ENCODE results near the gene RALGPS1. TPM values are rescaled to one million over a fixed set of nuclear protein-coding genes. Genes with fewer than 3 reads are reported as not detected.

Gene RALGPS1
- total and polyA plus RNA-seq, 2 of the 13 experiments (the other 11 are each of a cell fraction or from before 2014, with no cell fraction given), result 3.7 to 6.5 TPM

DNA sequence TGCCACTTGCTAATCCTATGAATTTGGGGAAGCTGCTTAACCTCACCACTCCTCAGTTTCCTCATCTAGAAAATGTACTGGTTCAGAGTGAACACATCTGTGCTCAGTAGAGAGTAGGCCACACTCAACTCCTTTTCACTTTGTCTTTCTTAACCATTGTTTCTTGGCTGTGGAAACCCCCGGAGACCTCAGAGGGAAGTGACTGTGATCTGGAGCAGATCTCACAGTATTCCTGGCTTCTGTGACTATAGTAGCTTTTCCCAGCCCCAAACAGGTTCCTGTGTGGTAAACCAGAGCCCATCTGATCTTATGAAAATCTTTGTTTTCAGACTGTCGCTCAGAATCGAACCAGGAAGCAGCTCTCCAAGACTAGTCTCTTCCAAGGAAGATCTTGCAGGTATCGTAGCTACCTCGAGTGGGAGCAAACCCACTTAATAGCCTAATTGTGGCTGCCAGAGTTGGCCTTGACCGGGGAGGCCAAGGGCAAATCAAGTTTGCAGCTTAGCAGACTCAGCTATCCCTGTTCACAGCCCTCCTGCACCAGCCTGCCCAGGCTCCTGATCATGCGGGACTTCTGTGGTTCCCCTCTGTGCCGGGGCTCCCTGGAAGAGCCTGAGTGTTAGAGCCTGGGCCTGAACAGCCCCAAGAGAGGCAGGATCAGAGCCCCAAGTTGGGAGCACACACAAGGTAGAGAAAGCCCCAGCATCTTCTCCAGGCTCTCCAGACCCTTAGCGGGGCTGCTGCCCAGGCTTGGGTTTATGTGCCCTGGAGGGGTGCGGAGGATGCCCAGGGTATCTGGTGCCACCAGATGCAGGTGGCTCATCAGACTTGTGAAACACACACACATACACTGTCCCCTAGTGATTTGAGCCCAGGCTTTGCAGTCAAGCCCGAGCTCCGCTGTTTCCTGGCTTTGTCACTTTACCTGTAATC is 260.1 kb downstream of the RALGPS1 start:
- POLR2A ChIA-PET, result no interaction called here
- DNase-seq (ENCODE audit: low spot score), result no peak

DNA sequence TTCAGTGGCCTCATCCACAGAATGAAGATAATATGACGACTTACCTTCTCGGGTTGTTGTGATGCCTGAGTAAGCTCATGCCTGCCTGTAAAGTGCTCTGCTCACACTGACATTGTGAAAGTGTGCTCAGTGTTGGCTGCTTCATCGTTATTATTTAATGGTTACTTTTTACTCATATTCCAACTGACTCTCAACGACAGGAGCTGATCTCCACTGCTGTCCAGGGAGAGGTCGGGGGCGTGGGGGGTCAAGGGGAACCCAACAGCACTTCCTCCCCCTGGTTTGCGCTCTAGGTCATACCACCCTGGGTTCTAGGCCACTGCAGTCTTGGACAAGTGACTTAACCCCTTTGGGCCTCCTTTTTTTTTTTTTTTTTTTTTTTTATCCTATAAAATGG is 260.7 kb downstream of the RALGPS1 start:
- Histone ChIP-seq H3K4me2 (ENCODE audit: low read depth, low read length) (no peak overlapping the region), H3K27ac (ENCODE audit: extremely low read length, insufficient read depth, low read length) (no peak overlapping the region), H4K20me1 (ENCODE audit: insufficient read depth, low read length) (no peaks in the 10 kb centered on the region), H3K79me2 (ENCODE audit: insufficient read depth, low read length) (no peaks in the 10 kb centered on the region), H3K9me3 (ENCODE audit: low read length) (no peaks in the 10 kb centered on the region), H3K9ac (ENCODE audit: insufficient read depth, low read depth, low read length) (no peak overlapping the region), H3K27me3 (ENCODE audit: control insufficient read depth in 1 of 2, insufficient read depth in 2 of 2, low read length in 2 of 2) (no peaks in the 10 kb centered on the region; a peak in 1 of 5 replicates), H3K4me3 (replicated peaks in 1 of 3; ENCODE audit: insufficient read depth in 1 of 3, low read depth in 2 of 3, low read length in 3 of 3) (no peak overlapping the region), H3K36me3 (replicated peaks in 1 of 2; ENCODE audit: control insufficient read depth in 1 of 2, insufficient read depth in 2 of 2, low read length in 2 of 2) (no peaks in the 10 kb centered on the region), H3K4me1 (ENCODE audit: insufficient read depth, low read length) (peaks cover 11% of the 10 kb centered on the region), H2AFZ (ENCODE audit: low read length) (no peak overlapping the region)
- 90% methylated on average over 7 of the region's 7 CpGs for WGBS (ENCODE audit: low lambda C conversion rate)
- no TSS peak for BruUV-seq (replicated peaks)
- intact Hi-C loops (cut with micrococcal nuclease; ENCODE audit: unreplicated experiment), result no loop called here
- ChIA-PET POLR2A (no interaction called here), CTCF (ENCODE audit: low intra/inter-chr PET ratio, low total read pairs) (no interaction called here)
- in situ Hi-C loops (cut with HindIII; ENCODE audit: extremely low pct_ligation_motif_present, low pct_unique_long_range_greater_than_20kb), result no loop called here
- FAIRE-seq (no peak), DNase-seq (ENCODE audit: low spot score) (no peak), ATAC-seq (no peak)
- TF ChIP-seq ZBTB7A (CRISPR knock-in tag; IDR thresholded peaks at IDR 0.05) (no peak), MEIS2 (CRISPR knock-in tag; IDR thresholded peaks at IDR 0.05) (no peak), CBX2 (IDR thresholded peaks at IDR 0.05; ENCODE audit: low read depth, low read length) (no peak), CBX2 (CRISPR knock-in tag; IDR thresholded peaks at IDR 0.05; ENCODE audit: low read depth) (no peak), CBX1 (IDR thresholded peaks at IDR 0.05; ENCODE audit: low read depth) (no peak), ZNF775 (CRISPR knock-in tag; IDR thresholded peaks at IDR 0.05; ENCODE audit: borderline replicate concordance) (no peak)
- TF ChIP-seq, protein P1, sequence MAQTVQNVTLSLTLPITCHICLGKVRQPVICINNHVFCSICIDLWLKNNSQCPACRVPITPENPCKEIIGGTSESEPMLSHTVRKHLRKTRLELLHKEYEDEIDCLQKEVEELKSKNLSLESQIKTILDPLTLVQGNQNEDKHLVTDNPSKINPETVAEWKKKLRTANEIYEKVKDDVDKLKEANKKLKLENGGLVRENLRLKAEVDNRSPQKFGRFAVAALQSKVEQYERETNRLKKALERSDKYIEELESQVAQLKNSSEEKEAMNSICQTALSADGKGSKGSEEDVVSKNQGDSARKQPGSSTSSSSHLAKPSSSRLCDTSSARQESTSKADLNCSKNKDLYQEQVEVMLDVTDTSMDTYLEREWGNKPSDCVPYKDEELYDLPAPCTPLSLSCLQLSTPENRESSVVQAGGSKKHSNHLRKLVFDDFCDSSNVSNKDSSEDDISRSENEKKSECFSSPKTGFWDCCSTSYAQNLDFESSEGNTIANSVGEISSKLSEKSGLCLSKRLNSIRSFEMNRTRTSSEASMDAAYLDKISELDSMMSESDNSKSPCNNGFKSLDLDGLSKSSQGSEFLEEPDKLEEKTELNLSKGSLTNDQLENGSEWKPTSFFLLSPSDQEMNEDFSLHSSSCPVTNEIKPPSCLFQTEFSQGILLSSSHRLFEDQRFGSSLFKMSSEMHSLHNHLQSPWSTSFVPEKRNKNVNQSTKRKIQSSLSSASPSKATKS (CRISPR knock-in tag; IDR thresholded peaks at IDR 0.05), result no peak
- TF ChIP-seq, protein P2, sequence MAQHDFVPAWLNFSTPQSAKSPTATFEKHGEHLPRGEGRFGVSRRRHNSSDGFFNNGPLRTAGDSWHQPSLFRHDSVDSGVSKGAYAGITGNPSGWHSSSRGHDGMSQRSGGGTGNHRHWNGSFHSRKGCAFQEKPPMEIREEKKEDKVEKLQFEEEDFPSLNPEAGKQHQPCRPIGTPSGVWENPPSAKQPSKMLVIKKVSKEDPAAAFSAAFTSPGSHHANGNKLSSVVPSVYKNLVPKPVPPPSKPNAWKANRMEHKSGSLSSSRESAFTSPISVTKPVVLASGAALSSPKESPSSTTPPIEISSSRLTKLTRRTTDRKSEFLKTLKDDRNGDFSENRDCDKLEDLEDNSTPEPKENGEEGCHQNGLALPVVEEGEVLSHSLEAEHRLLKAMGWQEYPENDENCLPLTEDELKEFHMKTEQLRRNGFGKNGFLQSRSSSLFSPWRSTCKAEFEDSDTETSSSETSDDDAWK (CRISPR knock-in tag; IDR thresholded peaks at IDR 0.05), result no peak

More for the DNA sequence above, 260.1 kb downstream of the RALGPS1 start:
- Histone ChIP-seq H3K27ac (ENCODE audit: extremely low read length, insufficient read depth, low read length) (no peak overlapping the region), H3K4me3 (replicated peaks in 1 of 3; ENCODE audit: insufficient read depth in 1 of 3, low read depth in 2 of 3, low read length in 3 of 3) (no peak overlapping the region), H3K4me1 (ENCODE audit: insufficient read depth, low read length) (peaks cover 5% of the 10 kb centered on the region), H3K9ac (ENCODE audit: insufficient read depth, low read depth, low read length) (no peak overlapping the region), H3K9me3 (ENCODE audit: low read length) (no peaks in the 10 kb centered on the region), H3K79me2 (ENCODE audit: insufficient read depth, low read length) (no peaks in the 10 kb centered on the region), H3K36me3 (replicated peaks in 1 of 2; ENCODE audit: control insufficient read depth in 1 of 2, insufficient read depth in 2 of 2, low read length in 2 of 2) (no peaks in the 10 kb centered on the region), H3K4me2 (ENCODE audit: low read depth, low read length) (no peak overlapping the region), H4K20me1 (ENCODE audit: insufficient read depth, low read length) (no peaks in the 10 kb centered on the region), H2AFZ (ENCODE audit: low read length) (no peak overlapping the region), H3K27me3 (ENCODE audit: control insufficient read depth in 1 of 2, insufficient read depth in 2 of 2, low read length in 2 of 2) (no peaks in the 10 kb centered on the region; a peak in 1 of 5 replicates)
- TF ChIP-seq ZBTB1 (CRISPR knock-in tag; IDR thresholded peaks at IDR 0.05; ENCODE audit: borderline replicate concordance) (no peak), CBX5 (CRISPR knock-in tag; IDR thresholded peaks at IDR 0.05; ENCODE audit: borderline replicate concordance) (no peak), ZBTB38 (CRISPR knock-in tag; IDR thresholded peaks at IDR 0.05) (no peak), SMYD3 (CRISPR knock-in tag; IDR thresholded peaks at IDR 0.05) (no peak), RXRB (CRISPR knock-in tag; IDR thresholded peaks at IDR 0.05; ENCODE audit: borderline replicate concordance) (no peak), ZNF34 (CRISPR knock-in tag; IDR thresholded peaks at IDR 0.05; ENCODE audit: borderline replicate concordance) (no peak), ZIK1 (CRISPR knock-in tag; IDR thresholded peaks at IDR 0.05; ENCODE audit: borderline replicate concordance, low read depth) (no peak), ZNF670 (CRISPR knock-in tag; IDR thresholded peaks at IDR 0.05; ENCODE audit: borderline replicate concordance) (no peak), GZF1 (CRISPR knock-in tag; IDR thresholded peaks at IDR 0.05) (no peak)
- intact Hi-C loops (cut with micrococcal nuclease; ENCODE audit: unreplicated experiment), result no loop called here
- in situ Hi-C loops (cut with HindIII; ENCODE audit: extremely low pct_ligation_motif_present, low pct_unique_long_range_greater_than_20kb), result no loop called here
- FAIRE-seq, result no peak
- 81% methylated on average over 10 of the region's 12 CpGs for WGBS (ENCODE audit: low lambda C conversion rate)
- BruUV-seq (replicated peaks), result no TSS peak
- CTCF ChIA-PET (ENCODE audit: low intra/inter-chr PET ratio, low total read pairs), result no interaction called here
- ATAC-seq, result no peak; the same call in 2 of the 3 replicates

All from HepG2 (cell line).